Natural killer cell (primary cell): Measurements from ENCODE around the gene SLC17A4. TPM values are rescaled to one million over a fixed set of nuclear protein-coding genes. Genes with fewer than 3 reads are reported as not detected.
A peak's percentile ranks its signal among the peaks of the same experiment; 100 is the strongest.

ENCODE experiments used
- ATAC-seq, 3 donors: fragments of 150-1000 bp in 2 of 3; fragments of 200-7000 bp in 1 of 3; cut with Tn5 transposase; 1 replicate in 1 of 3; 2 replicates in 2 of 3; pipeline ENCODE4 v1.10.0; 2021; ENCODE audit warnings: mild to moderate bottlenecking in 2 of 3, moderate library complexity in 2 of 3
- DNase-seq, 2 donors: peaks; one replicate each; pipeline versions ENCODE4 v3.0.0 to v3.0.0-alpha.2; 2013 to 2021; ENCODE audit warnings: mixed read lengths in 1 of 2
- H3K27ac ChIP-seq: one replicate; pipeline ENCODE4 v1.5.1; 2013; ENCODE audit warnings: mild to moderate bottlenecking, low read length
- H3K27me3 ChIP-seq: one replicate; pipeline ENCODE4 v1.6.1; 2013; ENCODE audit warnings: low read length; ENCODE audit not compliant: control insufficient read depth, insufficient read depth
- H3K36me3 ChIP-seq: one replicate; pipeline ENCODE4 v1.6.1; 2013; ENCODE audit warnings: low read length; ENCODE audit not compliant: control insufficient read depth, insufficient read depth
- H3K4me1 ChIP-seq: one replicate; pipeline ENCODE4 v1.6.1; 2013; ENCODE audit warnings: low read length; ENCODE audit not compliant: control insufficient read depth, insufficient read depth
- H3K4me3 ChIP-seq: one replicate; pipeline ENCODE4 v1.5.1; 2013; ENCODE audit warnings: low read length
- H3K9me3 ChIP-seq: one replicate; pipeline ENCODE4 v1.6.1; 2013; ENCODE audit warnings: low read length; ENCODE audit not compliant: control insufficient read depth, insufficient read depth
- H3K27ac Mint-ChIP-seq, 2 donors: one replicate each; pipeline ENCODE4 v1.8.0; 2022; ENCODE audit warnings: mild to moderate bottlenecking in 2 of 2, mixed read lengths in 2 of 2, moderate library complexity in 1 of 2
- H3K27me3 Mint-ChIP-seq, 2 donors: one replicate each; pipeline ENCODE4 v1.8.0; 2022; ENCODE audit warnings: low read depth in 2 of 2, mixed read lengths in 2 of 2
- H3K36me3 Mint-ChIP-seq: one replicate; pipeline ENCODE4 v1.8.0; 2022; ENCODE audit warnings: mixed read lengths
- H3K4me1 Mint-ChIP-seq, 2 donors: one replicate each; pipeline ENCODE4 v1.8.0; 2022; ENCODE audit warnings: mixed read lengths in 2 of 2
- H3K4me3 Mint-ChIP-seq: one replicate; pipeline ENCODE4 v1.8.0; 2022; ENCODE audit warnings: mild to moderate bottlenecking, moderate library complexity, mixed read lengths
- H3K9me3 Mint-ChIP-seq, 2 donors: one replicate each; pipeline ENCODE4 v1.8.0; 2022; ENCODE audit warnings: mixed read lengths in 2 of 2
- WGBS: methylation state at CpG from one replicate; pipeline ENCODE4 v1.1.7; 2013; ENCODE audit warnings: missing lambda C conversion rate; ENCODE audit not compliant: insufficient coverage; 5-methylcytosine and 5-hydroxymethylcytosine counted together
- intact Hi-C: fragments of 100-400 bp; cut with micrococcal nuclease; formaldehyde crosslinking; loops from one replicate; pipeline ENCODE4 v1.14.2; 2022
- total RNA-seq, 4 donors: library from RNA; stranded (reverse); fragments of 120-200 nt in 1 of 4; gene quantifications; one replicate each; pipeline versions ENCODE4 v1.2.3 to v1.2.4, GENCODE V29; 2013 to 2022
- TF ChIP-seq, protein P1 (sequence below): fragments of 200-600 bp; IDR thresholded peaks from one replicate; pipeline ENCODE4 v1.8.0; 2022; ENCODE audit warnings: antibody characterized with exemption

The SLC17A4 gene
- total RNA-seq, 3 donors from 2014 or later (not counting 1 experiment from before 2014, with no cell fraction given): not detected

- Mint-ChIP-seq H3K4me3 (no peak overlapping the region), H3K27me3 (peaks cover 9 to 11% of the 10 kb centered on the region in 2 donors), H3K4me1 (no peaks in the 10 kb centered on the region), H3K9me3 (no peaks in the 10 kb centered on the region), H3K27ac (no peak overlapping the region), H3K36me3 (no peaks in the 10 kb centered on the region)
- ATAC-seq: no peak
- no peaks in the 10 kb centered on the region for H3K9me3 ChIP-seq
- TF ChIP-seq, protein P1, sequence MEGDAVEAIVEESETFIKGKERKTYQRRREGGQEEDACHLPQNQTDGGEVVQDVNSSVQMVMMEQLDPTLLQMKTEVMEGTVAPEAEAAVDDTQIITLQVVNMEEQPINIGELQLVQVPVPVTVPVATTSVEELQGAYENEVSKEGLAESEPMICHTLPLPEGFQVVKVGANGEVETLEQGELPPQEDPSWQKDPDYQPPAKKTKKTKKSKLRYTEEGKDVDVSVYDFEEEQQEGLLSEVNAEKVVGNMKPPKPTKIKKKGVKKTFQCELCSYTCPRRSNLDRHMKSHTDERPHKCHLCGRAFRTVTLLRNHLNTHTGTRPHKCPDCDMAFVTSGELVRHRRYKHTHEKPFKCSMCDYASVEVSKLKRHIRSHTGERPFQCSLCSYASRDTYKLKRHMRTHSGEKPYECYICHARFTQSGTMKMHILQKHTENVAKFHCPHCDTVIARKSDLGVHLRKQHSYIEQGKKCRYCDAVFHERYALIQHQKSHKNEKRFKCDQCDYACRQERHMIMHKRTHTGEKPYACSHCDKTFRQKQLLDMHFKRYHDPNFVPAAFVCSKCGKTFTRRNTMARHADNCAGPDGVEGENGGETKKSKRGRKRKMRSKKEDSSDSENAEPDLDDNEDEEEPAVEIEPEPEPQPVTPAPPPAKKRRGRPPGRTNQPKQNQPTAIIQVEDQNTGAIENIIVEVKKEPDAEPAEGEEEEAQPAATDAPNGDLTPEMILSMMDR: peak; percentile 40
- peak in 1 of 2 donors; percentile 46 for DNase-seq
- H3K27me3 ChIP-seq: peaks cover 3% of the 10 kb centered on the region
- no peak overlapping the region for H3K4me3 ChIP-seq
- H3K4me1 ChIP-seq: no peaks in the 10 kb centered on the region
- intact Hi-C loops: no loop called here
- H3K27ac ChIP-seq: no peak overlapping the region
- 68% methylated on average over 2 of the region's 6 CpGs for WGBS
- H3K36me3 ChIP-seq: no peaks in the 10 kb centered on the region
Observed at GRCh38 chr6:25717866-25718740, 36.4 kb upstream of the SLC17A4 start.

DNA sequence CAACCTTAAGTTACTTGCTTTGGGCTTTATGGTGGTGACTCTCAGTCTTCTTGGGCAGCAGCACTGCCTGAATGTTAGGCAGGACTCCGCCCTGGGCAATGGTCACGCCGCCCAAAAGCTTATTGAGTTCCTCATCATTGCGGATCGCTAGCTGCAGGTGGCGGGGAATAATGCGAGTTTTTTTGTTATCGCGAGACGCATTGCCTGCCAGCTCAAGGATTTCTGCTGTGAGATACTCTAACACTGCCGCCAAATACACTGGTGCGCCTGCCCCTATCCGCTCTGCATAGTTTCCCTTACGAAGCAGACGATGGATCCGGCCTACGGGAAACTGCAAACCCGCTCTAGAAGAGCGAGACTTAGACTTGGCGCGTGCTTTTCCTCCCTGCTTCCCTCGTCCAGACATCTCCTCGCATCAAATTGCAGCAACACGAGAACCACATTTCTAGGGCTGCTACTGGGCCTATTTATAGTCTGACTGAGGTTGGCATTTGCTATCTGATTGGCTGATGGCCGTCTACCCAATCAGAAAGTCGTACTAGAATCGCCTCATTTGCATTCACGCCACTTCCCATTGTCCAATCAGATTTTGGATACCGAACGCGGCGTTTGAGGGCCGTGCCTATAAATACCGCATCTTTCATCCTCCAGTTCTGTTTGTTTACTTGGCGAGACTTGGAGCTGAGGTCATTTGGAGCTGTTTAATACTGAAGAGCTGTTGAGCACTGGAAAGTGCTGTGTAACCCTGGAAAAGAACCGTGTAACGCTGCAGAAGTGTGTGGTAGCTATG is 28.2 kb upstream of the SLC17A4 start:
- TF ChIP-seq, protein P1: no peak
- H3K27ac Mint-ChIP-seq: no peak overlapping the region
- H3K27me3 ChIP-seq: peaks cover 2% of the 10 kb centered on the region
- H3K27ac ChIP-seq: no peak overlapping the region
- H3K4me1 Mint-ChIP-seq: no peaks in the 10 kb centered on the region
- H3K36me3 ChIP-seq: no peaks in the 10 kb centered on the region
- no peaks in the 10 kb centered on the region for H3K36me3 Mint-ChIP-seq
- H3K27me3 Mint-ChIP-seq: peaks cover 21 to 32% of the 10 kb centered on the region in 2 donors
- WGBS: 93% methylated on average over 37 of the region's 37 CpGs
- intact Hi-C loops: no loop called here
- ATAC-seq (no peak), DNase-seq (no peak)
- H3K9me3 ChIP-seq: no peaks in the 10 kb centered on the region
- H3K9me3 Mint-ChIP-seq: no peaks in the 10 kb centered on the region
- no peak overlapping the region for H3K4me3 Mint-ChIP-seq
- no peak overlapping the region for H3K4me3 ChIP-seq
- H3K4me1 ChIP-seq: no peaks in the 10 kb centered on the region

DNA sequence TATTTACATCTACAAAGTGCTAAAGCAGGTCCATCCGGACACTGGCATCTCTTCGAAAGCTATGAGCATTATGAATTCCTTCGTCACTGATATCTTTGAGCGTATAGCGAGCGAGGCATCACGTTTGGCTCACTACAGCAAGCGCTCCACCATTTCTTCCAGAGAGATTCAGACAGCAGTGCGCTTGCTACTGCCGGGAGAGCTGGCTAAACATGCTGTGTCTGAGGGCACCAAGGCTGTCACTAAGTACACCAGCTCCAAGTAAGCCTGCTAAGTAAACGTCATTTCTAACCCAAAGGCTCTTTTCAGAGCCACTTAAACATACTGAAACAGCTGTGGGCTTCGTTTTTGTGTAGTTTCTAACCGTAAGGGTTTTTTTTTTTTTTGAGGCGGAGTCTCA is 27.5 kb upstream of the SLC17A4 start:
- H3K4me3 ChIP-seq: no peak overlapping the region
- TF ChIP-seq, protein P1: no peak
- no peak overlapping the region for H3K27ac Mint-ChIP-seq
- peaks cover 2% of the 10 kb centered on the region for H3K27me3 ChIP-seq
- H3K27me3 Mint-ChIP-seq: peaks cover 21 to 36% of the 10 kb centered on the region in 2 donors
- no peaks in the 10 kb centered on the region for H3K4me1 ChIP-seq
- intact Hi-C loops: no loop called here
- no peaks in the 10 kb centered on the region for H3K4me1 Mint-ChIP-seq
- no peaks in the 10 kb centered on the region for H3K9me3 ChIP-seq
- no peaks in the 10 kb centered on the region for H3K9me3 Mint-ChIP-seq
- H3K27ac ChIP-seq: no peak overlapping the region
- H3K36me3 Mint-ChIP-seq: no peaks in the 10 kb centered on the region
- no peaks in the 10 kb centered on the region for H3K36me3 ChIP-seq
- 93% methylated on average over 14 of the region's 14 CpGs for WGBS
- ATAC-seq (no peak), DNase-seq (no peak)
- no peak overlapping the region for H3K4me3 Mint-ChIP-seq
